GM12878 (cell line): ENCODE measurements around the gene PGC. TPM values are rescaled to one million over a fixed set of nuclear protein-coding genes. Genes with fewer than 3 reads are reported as not detected.

Experiments used
- CBX5 ChIP-seq: sonication (generic); IDR thresholded peaks from 2 replicates; pipeline ENCODE4 v1.6.1; 2016; ENCODE audit warnings: low read depth, moderate library complexity, mild to moderate bottlenecking, inconsistent platforms
- CHD2 ChIP-seq: IDR thresholded peaks from 2 replicates; pipeline ENCODE4 v1.6.1; 2011; ENCODE audit warnings: low read depth, low read length, improper control_type of control experiment, borderline replicate concordance
- ESRRA ChIP-seq: IDR thresholded peaks from 2 replicates; pipeline ENCODE4 v1.6.1; 2012; ENCODE audit warnings: mild to moderate bottlenecking, low read length, improper control_type of control experiment
- ETV6 ChIP-seq, 2 experiments: fragments of 450-650 bp in 1 of 2; IDR thresholded peaks in 1 of 2; conservative IDR thresholded peaks in 1 of 2; 2 replicates each; pipeline ENCODE4 v1.6.1; 2014; ENCODE audit warnings: antibody characterized with exemption in 1 of 2, borderline replicate concordance in 1 of 2, low read depth in 1 of 2, mild to moderate bottlenecking in 1 of 2, moderate library complexity in 1 of 2
- EZH2 ChIP-seq: IDR thresholded peaks from 2 replicates; pipeline ENCODE4 v1.6.1; 2012; ENCODE audit warnings: low read depth, mild to moderate bottlenecking, control low read depth, inconsistent platforms, low read length, borderline replicate concordance; ENCODE audit not compliant: control insufficient read depth
- FOS ChIP-seq: IDR thresholded peaks from 3 replicates; pipeline ENCODE4 v1.6.1; 2011; ENCODE audit warnings: borderline replicate concordance; ENCODE audit not compliant: insufficient read length; ENCODE audit errors: extremely low read depth
- FOXM1 ChIP-seq: IDR thresholded peaks from 2 replicates; pipeline ENCODE4 v1.6.1; 2012; ENCODE audit warnings: low read depth, mild to moderate bottlenecking, inconsistent platforms, low read length, moderate library complexity
- POU2F2 ChIP-seq: IDR thresholded peaks from 3 replicates; pipeline ENCODE4 v1.6.1; 2011; ENCODE audit warnings: low read depth, mild to moderate bottlenecking, low read length, borderline replicate concordance
- RB1 ChIP-seq: fragments of 450-650 bp; formaldehyde crosslinking; IDR thresholded peaks from 2 replicates; pipeline ENCODE4 v1.6.1; 2017; ENCODE audit warnings: mild to moderate bottlenecking, borderline replicate concordance
- RBBP5 ChIP-seq: fragments of 200-600 bp; sonication (generic); conservative IDR thresholded peaks from 2 replicates; pipeline ENCODE4 v1.6.1; 2016
- RFX5 ChIP-seq: IDR thresholded peaks from 2 replicates; pipeline ENCODE4 v1.6.1; 2011; ENCODE audit warnings: low read depth, low read length, improper control_type of control experiment
- SIX5 ChIP-seq: IDR thresholded peaks from 2 replicates; pipeline ENCODE4 v1.6.1; 2011; ENCODE audit warnings: mild to moderate bottlenecking, low read depth, low read length, moderate library complexity; ENCODE audit not compliant: severe bottlenecking
- SMC3 ChIP-seq: IDR thresholded peaks from 2 replicates; pipeline ENCODE4 v1.6.1; 2011; ENCODE audit warnings: low read length, improper control_type of control experiment, borderline replicate concordance
- SREBF2 ChIP-seq: IDR thresholded peaks from 2 replicates; pipeline ENCODE4 v1.6.1; 2012; ENCODE audit warnings: mild to moderate bottlenecking, low read length
- SRF ChIP-seq, 2 experiments: IDR thresholded peaks; 2 replicates each; pipeline ENCODE4 v1.6.1; 2011; ENCODE audit warnings: low read depth in 2 of 2, low read length in 2 of 2, mild to moderate bottlenecking in 1 of 2, moderate library complexity in 1 of 2
- STAT3 ChIP-seq: IDR thresholded peaks from 2 replicates; pipeline ENCODE4 v1.6.1; 2011; ENCODE audit warnings: low read depth, low read length, improper control_type of control experiment
- polyA plus RNA-seq, 11 experiments: library from polyadenylated mRNA; depleted of rRNA in 4 of 11; unstranded in 6 of 11; stranded (reverse) in 5 of 11; fragments of >200 nt; fragmentation: Nextera tagmentation in 4 of 11; fragmentation: Illumina TruSeq in 1 of 11; extraction: Ambion mirVana in 4 of 11; extraction: Trizol in 1 of 11; gene quantifications; 1 replicate in 1 of 11; 2 replicates in 10 of 11; pipeline versions ENCODE4 v1.2.1 to v1.2.3, GENCODE V29; 2011 to 2016; ENCODE audit warnings: inconsistent platforms in 2 of 11, missing spikeins in 2 of 11, low read depth in 1 of 11
- total RNA-seq, 4 experiments: library from RNA; depleted of rRNA in 3 of 4; stranded (reverse); fragments of >200 nt in 3 of 4; fragmentation: Illumina TruSeq in 1 of 4; extraction: Trizol in 1 of 4; gene quantifications; 2 replicates each; pipeline versions ENCODE4 v1.2.1 to v1.2.3, GENCODE V29; 2013 to 2021
- TF ChIP-seq, protein P1 (sequence below): IDR thresholded peaks from 2 replicates; pipeline ENCODE4 v1.6.1; 2011; ENCODE audit warnings: low read depth, mild to moderate bottlenecking, low read length, moderate library complexity, borderline replicate concordance; ENCODE audit errors: extremely low read depth
- TF ChIP-seq, protein P2 (sequence below): IDR thresholded peaks from 2 replicates; pipeline ENCODE4 v1.6.1; 2012; ENCODE audit warnings: low read depth, low read length, improper control_type of control experiment

The PGC gene
- total and polyA plus RNA-seq, 10 of the 15 experiments (the other 5 are each of a cell fraction or from before 2014, with no cell fraction given): 0.26 TPM; not detected in 9

- TF ChIP-seq ETV6 (conservative IDR thresholded peaks at IDR 0.05 in 1 of 2, IDR thresholded peaks at IDR 0.05 in 1 of 2; ENCODE audit: borderline replicate concordance in 1 of 2, low read depth in 1 of 2): no peak
- TF ChIP-seq RB1: peak; percentile 94
- TF ChIP-seq SREBF2: no peak
- TF ChIP-seq SRF (IDR thresholded peaks at IDR 0.05; ENCODE audit: low read depth in 2 of 2, low read length in 2 of 2): 0 out of 4 replicates have a peak, but pooled peaks of 1 of the 2 experiments have one; percentile 30
- peak; percentile 87 for TF ChIP-seq CHD2
- peak; percentile 57; the same call in 1 of the 3 replicates for TF ChIP-seq POU2F2
- no peak for TF ChIP-seq RBBP5
- TF ChIP-seq, protein P1, sequence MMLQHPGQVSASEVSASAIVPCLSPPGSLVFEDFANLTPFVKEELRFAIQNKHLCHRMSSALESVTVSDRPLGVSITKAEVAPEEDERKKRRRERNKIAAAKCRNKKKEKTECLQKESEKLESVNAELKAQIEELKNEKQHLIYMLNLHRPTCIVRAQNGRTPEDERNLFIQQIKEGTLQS: peak; percentile 47; the same call in 1 of the 2 replicates
- TF ChIP-seq RFX5: no peak
- TF ChIP-seq, protein P2, sequence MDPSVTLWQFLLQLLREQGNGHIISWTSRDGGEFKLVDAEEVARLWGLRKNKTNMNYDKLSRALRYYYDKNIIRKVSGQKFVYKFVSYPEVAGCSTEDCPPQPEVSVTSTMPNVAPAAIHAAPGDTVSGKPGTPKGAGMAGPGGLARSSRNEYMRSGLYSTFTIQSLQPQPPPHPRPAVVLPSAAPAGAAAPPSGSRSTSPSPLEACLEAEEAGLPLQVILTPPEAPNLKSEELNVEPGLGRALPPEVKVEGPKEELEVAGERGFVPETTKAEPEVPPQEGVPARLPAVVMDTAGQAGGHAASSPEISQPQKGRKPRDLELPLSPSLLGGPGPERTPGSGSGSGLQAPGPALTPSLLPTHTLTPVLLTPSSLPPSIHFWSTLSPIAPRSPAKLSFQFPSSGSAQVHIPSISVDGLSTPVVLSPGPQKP: no peak; the same call in 1 of the 2 replicates
- peak; percentile 27; the same call in 1 of the 2 replicates for TF ChIP-seq ESRRA
- TF ChIP-seq FOXM1: no peak
- no peak for TF ChIP-seq STAT3
- peak; percentile 99 for TF ChIP-seq SIX5
- TF ChIP-seq FOS: no peak
- no peak for TF ChIP-seq CBX5
- no peak for TF ChIP-seq EZH2
- TF ChIP-seq SMC3: peak; percentile 49
Measured at GRCh38 chr6:41735427-41736185, 11.6 kb downstream of the PGC start, which contains the start of gene TFEB (continued).
